ENCODE results near the gene DNAJC2.
A peak's percentile ranks its signal among the peaks of the same experiment; 100 is the strongest.
"Not testable (repeated sequence)": the region's sequence is repeated elsewhere in the genome, so short reads cannot be mapped to it uniquely, and the experiment has no call there.

Gene DNAJC2

DNA sequence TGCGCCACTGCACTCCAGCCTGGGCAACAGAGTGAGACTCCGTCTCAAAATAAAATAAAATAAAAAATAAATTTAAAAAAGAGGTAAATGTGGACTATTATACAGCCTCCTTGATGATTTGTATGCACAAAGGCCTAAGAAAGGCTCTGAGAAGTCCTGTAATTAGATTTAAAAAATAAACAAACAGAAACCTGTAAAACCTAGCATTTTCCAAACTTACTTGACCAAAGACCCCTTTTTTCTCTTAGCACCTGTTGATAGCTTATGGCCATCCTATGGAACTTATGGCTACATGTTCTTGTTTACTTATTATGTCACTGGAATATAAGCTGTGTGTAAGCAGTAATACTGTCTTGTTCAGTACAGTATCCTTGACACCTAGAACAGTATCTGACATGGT is 5.7 kb downstream of the DNAJC2 start:
- no peak for DNase-seq

DNA sequence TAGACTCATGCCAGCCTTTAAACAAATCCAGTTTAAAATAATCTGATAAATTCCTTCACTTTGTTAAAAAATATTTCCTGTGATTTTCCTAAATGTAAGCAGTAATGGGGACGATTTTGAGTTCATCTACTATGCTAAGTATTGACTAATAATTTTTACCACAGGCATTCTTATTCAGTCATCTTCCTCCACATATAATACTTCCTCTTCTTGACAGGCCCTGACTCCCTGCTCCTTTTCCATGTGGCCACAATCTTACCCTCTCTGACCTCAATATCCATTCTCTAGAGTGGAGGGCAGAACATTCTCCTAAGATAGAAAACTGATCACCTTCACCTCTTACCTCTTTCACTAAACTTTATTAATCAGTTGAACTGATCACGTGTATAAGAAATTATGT is 7.8 kb downstream of the DNAJC2 start:
- no peak for DNase-seq

DNA sequence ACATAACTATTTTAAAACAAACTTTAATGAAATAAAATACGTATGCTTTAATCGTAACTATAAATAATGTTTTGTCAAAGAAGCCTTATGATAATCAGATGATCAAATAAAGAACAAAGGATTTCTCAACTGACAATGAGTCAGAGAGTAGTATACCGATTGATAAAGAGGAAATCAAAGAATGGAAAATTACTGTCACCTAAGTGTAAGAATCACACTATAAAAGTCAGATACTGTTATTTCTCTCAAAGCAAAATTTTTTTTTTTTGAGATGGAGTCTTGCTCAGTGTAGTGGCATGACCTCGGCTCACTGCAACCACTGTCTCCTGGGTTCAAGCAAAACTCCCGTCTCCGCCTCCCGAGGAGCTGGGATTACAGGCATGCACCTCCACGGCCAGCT is 18.8 kb downstream of the DNAJC2 start:
- no peak for DNase-seq

DNA sequence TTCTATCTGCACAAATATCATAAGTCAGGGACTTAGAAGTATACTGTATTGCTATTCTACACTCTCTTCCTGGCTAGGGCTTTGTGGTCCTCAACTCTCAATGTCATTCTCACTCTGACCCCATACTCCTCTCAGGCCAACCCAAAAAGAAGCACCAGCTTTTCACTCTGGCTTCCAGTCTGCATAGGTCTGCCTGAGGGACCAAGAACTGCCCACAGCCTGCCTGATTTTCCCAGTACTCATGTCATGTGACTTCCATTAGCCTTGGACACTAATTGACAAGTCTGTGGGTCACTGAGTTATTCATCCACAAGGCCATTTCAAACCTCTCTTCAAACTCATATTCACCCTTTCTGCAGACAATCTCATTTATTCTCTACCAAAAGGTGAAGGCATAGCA is 27.6 kb downstream of the DNAJC2 start:
- DNase-seq: no peak

DNA sequence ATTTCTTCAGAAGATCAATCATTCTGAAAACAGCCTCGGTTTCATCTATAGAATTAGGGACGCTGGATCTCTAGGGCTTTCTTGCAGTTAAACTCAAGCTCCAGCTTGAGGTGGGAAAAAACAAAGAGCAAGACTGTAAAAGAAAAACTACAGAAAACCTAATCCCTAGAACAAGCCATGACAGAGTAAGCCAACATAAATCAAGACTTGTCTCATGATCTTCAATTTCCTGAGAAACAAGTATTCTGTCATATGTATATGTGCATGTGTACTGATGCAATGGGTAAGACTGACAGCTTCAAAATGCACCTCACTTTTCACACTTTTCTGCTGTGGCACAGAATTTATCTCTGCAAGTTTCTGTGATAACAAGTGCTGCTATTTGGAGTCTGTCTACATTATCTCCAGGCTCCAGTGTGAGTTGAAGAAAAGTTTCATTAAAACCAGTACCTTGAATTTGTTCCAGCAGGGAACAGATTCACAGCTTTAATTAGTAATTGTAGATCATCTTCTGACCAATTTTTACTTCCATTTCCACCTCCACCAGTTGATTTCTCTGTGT is 28.1 kb downstream of the DNAJC2 start:
- DNase-seq: no peak

DNA sequence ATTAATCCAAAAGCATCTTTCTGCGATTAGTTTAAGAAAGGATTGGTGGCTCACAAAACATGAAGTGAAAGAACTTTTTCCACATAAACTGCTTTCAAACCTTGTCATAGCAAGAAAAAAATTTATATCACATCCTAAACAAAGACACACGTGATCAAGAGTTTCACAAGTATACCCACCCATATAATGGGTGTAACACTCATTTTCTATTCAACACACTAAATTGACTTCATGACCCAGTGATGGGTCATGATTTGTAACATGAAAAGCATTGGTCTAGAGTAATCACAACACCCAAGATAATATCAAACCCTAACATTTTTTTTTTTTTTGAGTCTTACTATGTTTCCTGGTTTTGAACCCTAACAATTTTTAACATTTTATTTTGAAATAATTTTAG is 29.7 kb downstream of the DNAJC2 start:
- DNase-seq: no peak

DNA sequence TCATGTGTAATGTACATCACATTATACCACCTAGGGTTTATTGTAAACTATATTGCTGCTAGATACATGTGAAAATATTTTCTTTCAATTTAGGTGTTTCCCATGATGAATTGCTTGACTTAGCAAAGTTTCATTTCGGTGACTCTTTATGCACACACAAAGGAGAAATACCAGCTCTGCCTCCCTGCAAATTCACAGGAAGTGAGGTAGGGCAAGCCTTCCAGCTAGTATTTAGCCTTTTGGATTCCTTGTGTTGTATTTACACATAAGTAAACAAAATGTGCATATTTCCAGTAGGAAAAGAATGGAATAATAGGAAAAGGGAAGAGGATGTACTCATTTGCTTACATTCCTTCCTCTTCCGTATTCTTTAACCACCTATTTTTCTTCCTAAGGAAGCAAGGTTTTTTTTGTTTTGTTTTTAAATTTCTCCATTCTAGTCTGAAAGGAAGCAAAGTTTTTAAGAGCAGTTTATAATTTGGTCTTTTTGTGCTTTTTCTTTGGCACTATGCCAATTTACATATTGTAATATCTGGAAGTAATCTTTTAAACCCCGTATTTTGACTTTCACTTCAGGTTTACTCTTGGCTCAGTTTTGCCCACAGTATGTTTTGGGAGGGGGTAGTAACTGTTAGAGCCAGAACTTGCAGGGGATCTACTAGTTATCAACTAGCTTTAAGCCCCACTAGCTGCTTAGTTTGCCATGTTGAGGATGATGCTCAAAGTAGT is 36.9 kb downstream of the DNAJC2 start:
- DNase-seq: no peak

DNA sequence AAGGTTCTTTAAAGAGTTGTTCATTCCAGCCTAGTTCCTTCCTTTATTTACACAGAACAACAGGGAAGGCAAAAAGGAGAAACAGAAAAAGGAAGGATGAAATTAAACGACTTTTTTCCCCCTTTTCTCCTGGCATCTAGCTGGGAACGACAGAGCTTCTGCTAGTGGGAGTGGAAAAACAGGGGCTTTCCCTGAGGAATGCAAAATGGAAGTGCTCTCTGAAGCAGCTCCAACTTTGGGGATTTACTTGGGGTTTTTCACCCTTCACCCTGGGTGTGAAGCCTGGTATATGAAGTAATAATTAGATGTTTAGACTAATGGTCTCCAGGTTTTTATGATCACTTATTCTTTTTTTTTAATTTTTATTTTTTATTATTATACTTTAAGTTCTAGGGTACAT is 43.1 kb downstream of the DNAJC2 start:
- DNase-seq: no peak

DNA sequence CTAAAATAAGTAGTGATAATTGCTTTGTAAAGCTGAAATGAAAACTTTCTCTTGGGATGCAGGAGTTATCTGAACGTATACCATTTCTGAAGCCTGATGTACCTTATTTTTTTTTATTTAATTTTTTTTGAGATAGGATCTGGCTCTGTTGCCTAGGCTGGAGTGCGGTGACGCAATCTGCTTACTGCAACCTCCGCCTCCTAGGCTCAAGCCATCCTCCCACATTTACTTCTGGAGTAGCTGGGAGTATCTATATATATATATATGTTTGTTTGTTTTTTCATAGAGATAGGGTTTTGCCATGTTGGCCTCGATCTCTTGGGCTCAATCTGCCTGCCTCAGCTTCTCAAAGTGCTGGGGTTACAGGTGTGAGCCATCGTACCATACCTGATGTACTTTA is 44.9 kb downstream of the DNAJC2 start:
- DNase-seq: no peak

DNA sequence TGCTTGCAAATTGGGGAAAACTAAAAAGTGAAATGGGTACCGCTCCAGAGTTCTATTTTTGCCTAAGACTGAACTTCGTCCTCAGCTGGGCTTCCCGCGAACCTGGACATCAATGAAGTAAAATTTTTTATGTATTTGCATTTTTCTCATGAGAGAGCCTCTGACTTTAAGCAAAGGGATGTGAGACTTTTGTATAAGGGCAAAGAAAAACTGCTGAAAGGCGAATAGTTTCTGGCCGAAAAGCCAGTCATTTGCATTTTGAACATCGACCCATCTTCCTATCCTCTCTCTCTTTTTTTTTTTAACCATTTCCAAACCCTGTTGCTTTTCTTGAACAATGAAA is 46.8 kb downstream of the DNAJC2 start:
- DNase-seq: no peak

DNA sequence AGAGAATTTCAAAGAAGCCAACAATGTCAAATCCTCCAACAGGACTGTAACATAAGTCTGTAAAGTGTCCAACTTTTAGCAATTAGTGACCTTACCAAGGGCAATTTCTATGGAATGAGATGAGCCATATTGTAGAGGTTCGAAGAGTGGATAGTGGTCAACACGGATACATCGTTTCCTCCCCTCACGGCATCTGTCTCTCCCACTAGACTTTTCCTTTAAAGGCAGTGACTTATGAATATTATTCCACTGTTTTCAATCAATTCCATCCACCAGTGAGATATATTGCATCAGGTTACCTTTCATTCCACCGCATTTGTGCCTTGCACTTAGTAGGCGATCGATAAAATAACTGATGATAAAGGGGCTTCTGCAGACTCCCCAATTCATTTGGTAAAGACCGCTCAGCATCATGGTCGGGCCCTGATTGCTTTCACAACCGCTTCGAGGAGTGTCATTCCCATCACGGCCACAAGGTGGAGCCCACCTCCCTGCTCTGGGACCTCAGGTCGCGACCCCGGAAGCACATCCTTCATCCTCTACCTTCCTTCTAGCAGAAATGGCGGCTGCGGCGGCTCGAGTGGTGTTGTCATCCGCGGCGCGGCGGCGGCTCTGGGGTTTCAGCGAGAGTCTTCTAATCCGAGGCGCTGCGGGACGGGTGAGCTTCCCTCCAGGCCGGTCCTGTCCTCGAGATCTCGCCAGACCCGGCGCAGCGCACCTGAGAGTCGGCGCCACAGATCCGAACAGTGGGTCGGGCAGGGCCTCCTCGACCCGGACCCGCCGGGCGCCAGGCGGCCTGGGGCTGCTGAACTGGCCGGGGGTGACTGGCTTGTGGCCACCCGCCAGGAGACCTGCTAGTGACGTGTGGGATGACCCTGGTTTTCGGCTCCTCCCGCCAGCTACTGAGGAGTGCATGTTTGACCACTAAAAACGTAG is 47.4 kb downstream of the DNAJC2 start, which contains the start of gene PMPCB:
Gene PMPCB (plus strand): TSS at position 535 of the 936 bp plus-strand sequence. CDS start 25 bp downstream, at position 560.
- DNase-seq: peak; percentile 96

DNA sequence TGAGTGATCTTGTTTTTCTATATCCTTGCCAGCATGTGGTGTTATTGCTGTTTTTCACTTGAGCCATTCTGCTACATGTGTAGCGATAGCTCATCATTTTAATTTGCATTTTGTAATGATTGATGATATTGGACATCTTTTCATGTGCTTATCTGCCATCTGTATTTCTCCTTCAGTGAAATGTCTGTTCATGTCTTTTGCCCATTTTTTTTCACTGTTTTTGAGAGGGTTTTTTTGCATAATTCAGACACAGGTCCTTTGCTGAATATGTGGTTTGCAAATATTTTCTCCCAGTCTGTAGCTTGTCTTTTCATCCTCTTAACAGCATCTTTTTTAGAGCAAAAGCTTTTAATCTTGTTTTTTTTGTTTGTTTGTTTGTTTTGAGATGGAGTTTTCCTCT is 51.0 kb downstream of the DNAJC2 start:
- DNase-seq: no peak

DNA sequence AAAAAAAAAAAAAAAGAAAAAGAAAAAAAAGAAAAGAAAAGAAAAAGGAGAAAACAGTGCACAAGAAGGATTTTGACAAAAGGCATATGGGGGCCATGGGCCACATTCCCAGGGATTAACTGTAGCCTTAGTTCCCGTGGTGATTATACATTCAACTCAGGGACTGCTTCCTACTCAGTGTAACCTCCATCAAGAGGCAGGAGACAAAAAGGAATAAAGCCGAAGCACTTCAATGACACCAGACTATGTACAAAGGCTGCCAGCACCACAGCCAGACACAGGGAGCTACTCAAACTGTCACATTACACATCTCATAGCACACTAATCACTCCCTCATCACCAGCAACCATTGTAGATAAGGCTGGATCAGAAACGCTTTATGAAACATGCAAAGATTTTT is 52.4 kb downstream of the DNAJC2 start:
- no peak for DNase-seq

DNA sequence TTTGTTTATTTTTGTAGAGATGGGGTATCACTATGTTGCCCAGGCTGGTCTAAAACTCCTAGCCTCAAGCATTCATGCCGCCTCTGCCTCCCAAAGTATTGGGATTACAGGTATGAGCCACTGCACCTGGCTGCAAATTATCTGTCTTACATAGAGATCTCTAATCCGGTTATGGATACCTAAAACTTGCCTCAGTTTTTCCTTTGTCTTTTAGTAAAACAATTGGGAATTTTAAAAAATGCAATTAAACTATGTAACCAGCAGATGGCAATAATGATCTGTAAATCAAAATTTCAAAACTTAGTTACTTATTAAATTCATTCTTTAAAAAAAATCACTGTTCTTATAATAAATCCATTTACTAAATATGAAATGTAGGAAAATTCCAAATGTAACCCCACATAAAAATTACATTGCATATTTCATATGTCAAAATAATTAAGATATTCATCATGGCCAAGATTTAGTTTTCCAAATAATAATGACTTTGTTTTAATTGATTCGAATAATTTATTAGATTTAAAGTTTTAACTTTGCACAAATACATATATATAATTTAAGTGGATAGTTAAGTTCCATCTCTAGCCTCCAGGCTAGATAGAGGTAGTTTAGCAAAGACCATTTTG is 61.7 kb downstream of the DNAJC2 start:
- not testable (repeated sequence) for DNase-seq

DNA sequence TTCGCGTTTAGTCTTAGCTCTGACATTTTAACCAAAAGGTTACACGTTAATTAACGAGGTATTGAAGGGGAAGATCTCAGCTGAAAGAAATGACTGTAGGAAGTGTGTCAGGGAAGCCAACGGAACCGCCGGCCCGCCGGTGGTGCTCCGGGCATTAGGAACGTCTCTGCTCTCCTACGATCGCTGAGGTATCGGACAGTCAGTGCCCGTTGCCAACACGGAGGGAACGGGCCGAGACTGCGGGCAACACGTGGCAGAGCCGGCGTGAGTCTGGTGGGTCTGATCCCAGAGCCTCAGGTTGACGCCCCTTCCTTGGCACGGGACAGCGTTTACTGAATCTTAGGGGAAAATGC is 63.8 kb downstream of the DNAJC2 start:
- not testable (repeated sequence) for DNase-seq

DNA sequence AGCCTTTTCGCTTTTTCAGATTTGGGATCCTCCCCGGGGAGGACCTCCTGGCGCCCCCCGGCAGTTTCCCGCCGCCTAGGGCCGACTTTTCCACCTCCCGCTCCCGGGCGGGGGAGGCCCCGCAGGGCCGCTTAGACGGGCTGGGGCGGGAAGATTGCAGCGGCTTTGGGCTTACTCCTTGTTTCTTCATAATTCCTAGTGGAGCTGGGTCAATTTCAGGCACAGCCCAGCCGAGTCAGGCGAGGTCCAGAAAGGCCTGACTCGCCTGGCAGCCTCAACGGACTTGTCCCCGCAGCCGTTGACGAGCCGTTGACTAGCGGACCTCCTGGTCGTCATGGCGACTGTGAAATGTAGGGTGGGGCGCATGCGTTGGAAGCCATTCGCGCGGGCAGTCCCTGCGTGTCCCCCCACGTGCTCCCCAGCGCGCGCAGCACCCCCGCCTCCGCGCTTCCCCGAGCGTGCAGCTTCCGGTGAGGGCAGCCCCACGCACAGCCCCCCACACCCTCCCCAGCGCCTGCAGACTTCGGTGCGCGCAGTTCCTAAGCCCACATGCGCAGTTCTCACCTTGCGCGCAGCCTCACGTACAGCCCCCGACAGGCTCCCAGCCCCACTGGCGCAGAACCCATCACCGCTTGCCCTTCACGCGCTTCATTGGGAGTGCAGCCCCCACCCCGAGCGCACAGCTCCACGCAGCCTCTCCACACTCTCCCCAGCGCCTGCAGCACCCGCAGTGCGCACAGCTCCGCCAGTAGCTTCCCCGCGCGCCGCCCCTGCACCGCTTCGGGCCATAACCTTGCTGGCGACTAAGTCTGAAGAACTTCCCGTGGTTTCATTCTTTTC is 64.4 kb downstream of the DNAJC2 start:
- peak; percentile 89 for DNase-seq

DNA sequence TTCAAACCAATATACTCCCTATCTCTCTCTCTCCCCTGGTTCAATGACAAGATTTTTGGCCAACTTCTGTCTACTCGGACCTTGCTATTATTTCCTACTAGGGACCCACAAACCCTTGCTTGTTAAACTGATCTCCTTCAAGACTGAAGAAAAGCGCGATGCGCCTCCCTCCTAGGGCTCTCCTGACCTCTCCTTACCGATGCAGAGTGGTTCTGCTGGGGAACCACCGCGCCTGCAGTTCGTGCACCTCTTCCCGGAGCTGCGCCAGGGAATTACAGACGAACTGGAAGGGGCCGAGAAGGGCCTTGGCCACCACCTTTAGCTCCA is 65.0 kb downstream of the DNAJC2 start:
- not testable (repeated sequence) for DNase-seq

DNA sequence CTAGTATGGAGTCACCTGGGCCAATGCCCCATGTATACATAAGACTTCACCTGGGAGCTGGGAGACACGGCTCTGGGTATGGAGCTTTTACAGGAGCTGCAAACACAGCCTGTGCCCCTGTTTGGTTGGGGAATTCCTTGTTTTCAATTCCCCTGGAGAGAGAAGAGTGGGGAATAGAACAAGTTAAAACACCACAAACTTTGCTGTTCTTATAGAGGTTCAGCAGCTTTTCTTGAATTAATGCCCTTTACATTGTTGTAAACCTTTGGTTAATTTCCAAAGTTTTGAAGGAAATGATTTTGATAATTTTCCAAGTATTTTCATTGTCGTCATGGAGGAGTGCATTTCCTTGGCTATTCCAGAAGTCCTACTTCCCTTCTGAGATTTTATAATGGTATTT is 66.4 kb downstream of the DNAJC2 start:
- DNase-seq: not testable (repeated sequence)

DNA sequence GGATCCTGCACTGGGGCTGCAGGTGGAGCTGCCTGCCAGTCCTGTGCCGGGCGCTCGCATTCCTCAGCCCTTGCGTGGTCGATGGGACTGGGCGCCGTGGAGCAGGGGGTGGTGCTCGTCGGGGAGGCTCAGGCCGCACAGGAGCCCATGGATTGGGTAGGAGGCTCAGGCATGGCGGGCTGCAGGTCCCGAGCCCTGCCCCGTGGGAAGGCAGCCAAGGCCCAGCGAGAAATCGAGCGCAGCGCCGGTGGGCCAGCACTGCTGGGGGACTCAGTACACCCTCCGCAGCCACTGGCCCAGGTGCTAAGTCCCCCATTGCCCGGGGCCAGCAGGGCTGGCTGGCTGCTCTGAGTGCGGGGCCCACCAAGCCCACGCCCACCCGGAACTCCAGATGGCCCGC is 69.7 kb downstream of the DNAJC2 start:
- not testable (repeated sequence) for DNase-seq

DNA sequence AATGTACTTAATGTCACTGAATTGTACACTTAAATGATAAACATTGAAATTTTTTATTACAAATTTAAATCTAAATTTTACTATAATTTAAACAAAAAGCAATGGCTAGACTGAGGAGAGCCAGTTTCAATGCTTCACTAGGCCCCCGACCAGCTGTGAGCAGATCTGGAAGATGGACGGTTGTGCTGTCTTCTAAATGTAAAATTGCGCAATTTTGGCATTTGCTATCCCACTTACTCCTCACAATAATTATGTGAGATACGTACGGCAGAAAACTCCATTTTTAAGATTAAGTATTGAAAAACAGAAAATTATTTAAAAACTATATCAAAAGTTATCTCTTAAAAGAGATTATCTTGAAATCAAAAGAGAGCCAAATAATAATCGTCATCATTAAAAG is 71.2 kb downstream of the DNAJC2 start:
- not testable (repeated sequence) for DNase-seq

DNA sequence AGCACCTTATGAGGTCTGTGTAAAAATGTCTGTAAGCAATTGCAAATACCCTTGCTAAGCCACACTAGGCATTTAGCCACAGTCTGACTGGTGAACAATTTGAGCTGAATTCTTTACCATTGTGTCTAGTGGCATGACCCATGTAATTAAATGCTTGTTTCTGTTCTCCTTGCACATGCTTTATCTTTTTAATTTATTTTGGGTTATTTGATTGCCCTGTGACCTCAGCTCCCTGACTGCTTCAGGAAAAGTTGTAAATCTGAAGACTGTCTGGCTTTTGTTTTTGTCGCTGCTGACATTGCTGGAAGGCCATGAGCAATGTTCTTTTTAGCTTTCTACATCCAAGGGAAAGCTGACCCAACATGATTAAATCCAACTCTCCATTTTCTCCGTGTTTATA is 78.3 kb downstream of the DNAJC2 start:
- not testable (repeated sequence) for DNase-seq

DNA sequence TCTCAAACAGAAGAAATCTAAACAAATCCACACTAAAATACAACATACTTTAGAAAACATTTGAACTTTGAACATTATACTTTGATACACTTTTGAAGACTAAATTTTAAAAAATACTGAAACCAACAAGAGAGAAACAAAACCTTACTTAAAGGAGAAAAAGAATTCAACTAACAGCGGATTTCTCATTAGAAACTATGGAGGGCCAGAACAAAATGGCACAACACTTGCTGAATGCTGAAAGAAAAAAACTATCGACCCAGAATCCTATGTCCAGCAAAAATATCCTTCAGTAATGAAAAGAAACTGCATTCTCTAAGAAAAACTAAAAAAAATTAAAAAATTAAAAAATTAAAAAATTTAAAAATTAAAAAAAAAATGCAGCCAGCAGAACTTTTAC is 80.5 kb downstream of the DNAJC2 start:
- not testable (repeated sequence) for DNase-seq
